Duodenal mucosa (tissue), 2 donors: ENCODE measurements around the gene TAAR1.
"Not testable (repeated sequence)": the region's sequence is repeated elsewhere in the genome, so short reads cannot be mapped to it uniquely, and the experiment has no call there.

ENCODE experiments used
- H3K27ac ChIP-seq: one replicate; pipeline ENCODE4 v1.7.0; 2013; ENCODE audit warnings: low read depth, low read length
- H3K27me3 ChIP-seq, 2 donors: one replicate each; pipeline ENCODE4 v1.7.0; 2013; ENCODE audit warnings: low read length in 2 of 2, control low read depth in 1 of 2; ENCODE audit not compliant: insufficient read depth in 2 of 2, control insufficient read depth in 1 of 2
- H3K36me3 ChIP-seq, 2 donors: one replicate each; pipeline ENCODE4 v1.7.0; 2013; ENCODE audit warnings: low read length in 2 of 2, control low read depth in 1 of 2; ENCODE audit not compliant: insufficient read depth in 2 of 2, control insufficient read depth in 1 of 2
- H3K4me1 ChIP-seq, 2 donors: one replicate each; pipeline ENCODE4 v1.7.0; 2013; ENCODE audit warnings: low read length in 2 of 2, control low read depth in 1 of 2; ENCODE audit not compliant: insufficient read depth in 2 of 2, control insufficient read depth in 1 of 2
- H3K4me3 ChIP-seq, 2 donors: one replicate each; pipeline ENCODE4 v1.7.0; 2013; ENCODE audit warnings: low read length in 2 of 2, low read depth in 1 of 2
- H3K9ac ChIP-seq, 2 donors: one replicate each; pipeline ENCODE4 v1.7.0; 2013; ENCODE audit warnings: low read length in 2 of 2, low read depth in 1 of 2
- H3K9me3 ChIP-seq, 2 donors: one replicate each; pipeline ENCODE4 v1.7.0; 2013; ENCODE audit warnings: low read length in 2 of 2, control low read depth in 1 of 2; ENCODE audit not compliant: control insufficient read depth in 1 of 2

Gene TAAR1

DNA sequence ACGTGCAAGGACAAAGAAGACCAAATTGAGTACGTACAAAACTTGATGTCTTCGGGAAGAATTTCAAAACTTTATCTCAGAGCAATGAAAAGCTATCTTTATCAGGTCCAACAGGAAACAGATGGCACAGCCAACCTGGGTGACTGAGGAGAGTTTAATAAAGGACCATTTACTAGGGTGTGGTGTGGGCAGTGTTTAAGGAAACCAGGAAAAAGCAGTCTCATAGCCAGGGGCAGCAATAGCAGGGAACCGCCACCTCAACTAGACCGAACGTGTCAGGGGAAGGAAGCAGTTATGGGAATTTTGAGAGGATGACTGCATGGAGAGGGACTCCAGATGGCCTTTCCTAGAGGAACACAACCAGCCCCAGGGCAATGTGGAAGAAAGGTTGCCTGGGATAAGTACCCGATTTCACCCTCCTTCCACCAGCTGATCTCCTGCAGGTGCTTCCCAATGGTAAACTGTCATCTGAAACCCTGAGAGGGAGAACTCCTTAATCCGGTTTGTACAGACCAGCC is 54.3 kb downstream of the TAAR1 start:
- Histone ChIP-seq H3K9ac (no peak overlapping the region), H3K27ac (no peak overlapping the region), H3K4me3 (no peak overlapping the region), H3K36me3 (no peaks in the 10 kb centered on the region), H3K27me3 (no peaks in the 10 kb centered on the region), H3K4me1 (peaks cover 13 to 33% of the 10 kb centered on the region in 2 donors), H3K9me3 (no peaks in the 10 kb centered on the region)

DNA sequence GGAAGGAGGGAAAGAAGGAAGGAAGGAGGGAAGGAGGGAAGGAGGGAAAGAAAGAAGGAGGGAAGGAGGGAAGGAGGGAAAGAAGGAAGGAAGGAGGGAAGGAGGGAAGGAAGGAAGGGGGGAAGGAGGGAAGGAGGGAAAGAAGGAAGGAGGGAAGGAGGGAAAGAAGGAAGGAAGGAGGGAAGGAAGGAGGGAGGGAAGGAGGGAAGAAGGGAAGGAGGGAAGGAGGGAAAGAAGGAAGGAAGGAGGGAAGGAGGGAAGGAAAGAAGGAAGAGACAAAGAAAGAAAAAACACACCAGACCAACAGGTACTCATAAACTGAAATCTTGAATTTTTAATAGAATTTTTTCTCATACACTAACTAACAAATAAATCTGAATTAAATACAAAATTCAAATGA is 58.1 kb downstream of the TAAR1 start:
- not testable (repeated sequence) for H3K36me3 ChIP-seq, H3K27ac ChIP-seq

DNA sequence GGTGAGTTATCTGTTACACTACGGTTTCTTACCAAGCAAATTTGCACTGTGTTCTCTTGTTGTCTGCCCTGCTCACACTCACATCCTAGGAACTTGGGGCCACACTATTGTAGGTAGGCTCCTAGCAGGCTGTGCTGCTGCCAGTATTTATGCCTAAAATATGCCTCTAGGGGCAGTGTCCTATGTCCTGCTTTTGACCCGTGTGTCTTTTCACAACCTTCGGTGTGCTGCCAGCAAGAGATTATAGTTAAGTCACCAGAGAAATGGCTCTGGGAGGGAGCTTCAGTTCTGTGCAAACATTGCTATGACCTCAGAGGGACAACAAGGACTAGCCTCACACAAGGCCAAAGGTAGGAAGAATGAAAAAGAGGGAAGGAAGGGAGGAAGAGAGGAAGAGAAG is 60.5 kb downstream of the TAAR1 start:
- no peaks in the 10 kb centered on the region for H3K9me3 ChIP-seq
- H3K4me3 ChIP-seq: no peak overlapping the region
- no peaks in the 10 kb centered on the region for H3K27me3 ChIP-seq
- H3K4me1 ChIP-seq: no peaks in the 10 kb centered on the region
- no peak overlapping the region for H3K9ac ChIP-seq
- no peaks in the 10 kb centered on the region for H3K36me3 ChIP-seq
- no peak overlapping the region for H3K27ac ChIP-seq

More for the DNA sequence above, 58.1 kb downstream of the TAAR1 start:
- not testable (repeated sequence) for H3K4me3 ChIP-seq, H3K9me3 ChIP-seq, H3K4me1 ChIP-seq, H3K9ac ChIP-seq, H3K27me3 ChIP-seq

DNA sequence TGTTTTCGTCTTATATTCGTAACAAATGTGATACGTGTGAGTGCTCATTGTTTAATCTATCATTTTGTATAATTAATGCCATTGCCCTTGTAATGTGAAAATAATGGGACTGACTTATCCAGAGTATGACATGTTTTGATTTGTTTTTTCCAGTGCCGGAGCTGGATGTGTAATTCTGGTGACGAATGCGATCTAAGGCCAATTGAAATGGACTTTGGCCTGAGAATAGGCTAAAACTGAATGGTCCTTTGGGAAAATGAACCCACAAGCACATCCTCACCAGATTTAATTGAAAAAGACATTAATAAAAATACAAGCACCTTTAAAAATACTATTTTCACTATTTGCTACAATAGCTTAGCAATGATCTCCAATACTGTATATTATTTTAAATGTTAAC is 62.8 kb downstream of the TAAR1 start:
- Histone ChIP-seq H3K9me3 (no peaks in the 10 kb centered on the region), H3K27ac (no peak overlapping the region), H3K27me3 (no peaks in the 10 kb centered on the region), H3K4me1 (no peaks in the 10 kb centered on the region), H3K36me3 (no peaks in the 10 kb centered on the region), H3K9ac (no peak overlapping the region), H3K4me3 (no peak overlapping the region)
